Body of pancreas (tissue), 4 donors: ENCODE measurements around the gene USP2. TPM values are rescaled to one million over a fixed set of nuclear protein-coding genes. Genes with fewer than 3 reads are reported as not detected.

Source experiments
- ATAC-seq: fragments of 150-250 bp; one replicate; pipeline ENCODE4 v1.9.1; 2016
- DNase-seq, 4 donors: peaks; one replicate each; pipeline ENCODE4 v3.0.0-alpha.2; 2019
- H3K27ac ChIP-seq, 4 donors: fragments of 200-600 bp; sonication (generic); 1 replicate in 3 of 4; 2 replicates in 1 of 4; pipeline versions ENCODE4 v1.5.1 to v1.6.1; 2016 to 2019; ENCODE audit warnings: mild to moderate bottlenecking in 1 of 4, mixed read lengths in 1 of 4, moderate library complexity in 1 of 4
- H3K27me3 ChIP-seq, 2 donors: fragments of 200-600 bp; sonication (generic); one replicate each; pipeline ENCODE4 v1.6.0; 2016; ENCODE audit warnings: mild to moderate bottlenecking in 1 of 2
- H3K36me3 ChIP-seq, 2 donors: fragments of 200-600 bp; sonication (generic); replicated peaks in 1 of 2; 2 replicates each; pipeline ENCODE4 v1.5.1; 2016; ENCODE audit warnings: low read depth in 2 of 2; ENCODE audit not compliant: insufficient read depth in 1 of 2
- H3K4me1 ChIP-seq: fragments of 200-600 bp; sonication (generic); one replicate; pipeline ENCODE4 v1.6.0; 2016
- H3K4me3 ChIP-seq, 2 donors: fragments of 200-600 bp; sonication (generic); 1 replicate in 1 of 2; 2 replicates in 1 of 2; pipeline ENCODE4 v1.5.1; 2016 to 2019
- H3K9me3 ChIP-seq, 3 donors: fragments of 200-600 bp; sonication (generic); 1 replicate in 2 of 3; 2 replicates in 1 of 3; pipeline ENCODE4 v1.5.1; 2016
- POLR2A ChIP-seq, 3 donors: fragments of 450-650 bp; IDR thresholded peaks; one replicate each; pipeline ENCODE4 v1.6.1; 2016; ENCODE audit warnings: antibody characterized with exemption in 3 of 3, mild to moderate bottlenecking in 2 of 3
- WGBS, 2 donors: methylation state at CpG; one replicate each; pipeline ENCODE4 v1.1.5; 2017; 5-methylcytosine and 5-hydroxymethylcytosine counted together
- intact Hi-C: fragments of 100-400 bp; cut with DNase I; formaldehyde crosslinking; loops from one replicate; pipeline ENCODE4 v1.15.1; 2023
- total RNA-seq, 2 donors: library from RNA; depleted of rRNA; stranded (reverse); fragments of >200 nt; gene quantifications; one replicate each; pipeline ENCODE4 v1.1.0, GENCODE V29; 2016
- TF ChIP-seq, protein P1 (sequence below), 7 experiments: fragments of 450-650 bp in 4 of 7; fragments of 200-600 bp in 3 of 7; sonication (generic) in 3 of 7; IDR thresholded peaks; one replicate each; pipeline ENCODE4 v1.5.1; 2016 to 2019; ENCODE audit warnings: antibody characterized with exemption in 7 of 7

The USP2 gene
- total RNA-seq, 2 donors from 2014 or later: 3.9 to 19.4 TPM

DNA sequence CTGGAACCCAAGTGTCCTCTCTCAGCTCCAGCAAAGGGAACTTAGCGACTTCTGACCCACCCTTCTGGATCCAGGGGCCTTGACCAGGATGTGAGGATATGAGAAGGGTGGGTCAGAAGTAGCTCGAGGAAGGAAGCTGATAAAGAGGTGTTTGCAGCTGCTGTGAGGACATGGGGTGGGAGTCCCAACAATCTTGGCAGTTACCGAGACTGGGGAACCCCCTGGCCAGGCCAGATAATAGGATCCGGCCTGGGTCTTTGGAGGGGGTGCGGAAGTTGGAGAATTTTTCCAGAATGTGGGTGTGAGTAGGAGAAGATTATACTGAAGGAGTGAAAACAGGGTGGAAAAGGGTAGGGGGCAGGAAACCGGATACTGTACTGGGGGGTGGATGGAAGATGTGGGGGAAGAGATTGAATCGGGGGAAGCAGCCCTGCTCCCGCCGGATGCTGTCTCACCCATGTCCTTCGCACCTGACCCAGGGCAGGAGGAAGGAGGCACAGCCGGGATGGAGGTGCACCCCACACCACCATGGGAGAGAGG lies 61.7 kb downstream of the USP2 start:
- ATAC-seq: no peak
- H3K36me3 ChIP-seq: no peaks in the 10 kb centered on the region
- H3K4me1 ChIP-seq: peaks cover 51% of the 10 kb centered on the region
- peaks cover 0 to 7% of the 10 kb centered on the region in 2 donors for H3K27me3 ChIP-seq
- no peak for DNase-seq
- no peak overlapping the region for H3K4me3 ChIP-seq
- H3K27ac ChIP-seq: peak overlapping the region in 3 of 4 donors; percentile 26 to 66 (median 53)
- H3K9me3 ChIP-seq: no peaks in the 10 kb centered on the region
- intact Hi-C loops: loop anchor here (5.0 kb wide), 1 partner anchor 58 kb away; no protein-coding TSS in a partner anchor
- TF ChIP-seq POLR2A (IDR thresholded peaks at IDR 0.05): no peak
- TF ChIP-seq, protein P1, sequence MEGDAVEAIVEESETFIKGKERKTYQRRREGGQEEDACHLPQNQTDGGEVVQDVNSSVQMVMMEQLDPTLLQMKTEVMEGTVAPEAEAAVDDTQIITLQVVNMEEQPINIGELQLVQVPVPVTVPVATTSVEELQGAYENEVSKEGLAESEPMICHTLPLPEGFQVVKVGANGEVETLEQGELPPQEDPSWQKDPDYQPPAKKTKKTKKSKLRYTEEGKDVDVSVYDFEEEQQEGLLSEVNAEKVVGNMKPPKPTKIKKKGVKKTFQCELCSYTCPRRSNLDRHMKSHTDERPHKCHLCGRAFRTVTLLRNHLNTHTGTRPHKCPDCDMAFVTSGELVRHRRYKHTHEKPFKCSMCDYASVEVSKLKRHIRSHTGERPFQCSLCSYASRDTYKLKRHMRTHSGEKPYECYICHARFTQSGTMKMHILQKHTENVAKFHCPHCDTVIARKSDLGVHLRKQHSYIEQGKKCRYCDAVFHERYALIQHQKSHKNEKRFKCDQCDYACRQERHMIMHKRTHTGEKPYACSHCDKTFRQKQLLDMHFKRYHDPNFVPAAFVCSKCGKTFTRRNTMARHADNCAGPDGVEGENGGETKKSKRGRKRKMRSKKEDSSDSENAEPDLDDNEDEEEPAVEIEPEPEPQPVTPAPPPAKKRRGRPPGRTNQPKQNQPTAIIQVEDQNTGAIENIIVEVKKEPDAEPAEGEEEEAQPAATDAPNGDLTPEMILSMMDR (IDR thresholded peaks at IDR 0.05): no peak
- 64 to 70% methylated on average over 11 of the region's 11 CpGs for WGBS, 2 donors

DNA sequence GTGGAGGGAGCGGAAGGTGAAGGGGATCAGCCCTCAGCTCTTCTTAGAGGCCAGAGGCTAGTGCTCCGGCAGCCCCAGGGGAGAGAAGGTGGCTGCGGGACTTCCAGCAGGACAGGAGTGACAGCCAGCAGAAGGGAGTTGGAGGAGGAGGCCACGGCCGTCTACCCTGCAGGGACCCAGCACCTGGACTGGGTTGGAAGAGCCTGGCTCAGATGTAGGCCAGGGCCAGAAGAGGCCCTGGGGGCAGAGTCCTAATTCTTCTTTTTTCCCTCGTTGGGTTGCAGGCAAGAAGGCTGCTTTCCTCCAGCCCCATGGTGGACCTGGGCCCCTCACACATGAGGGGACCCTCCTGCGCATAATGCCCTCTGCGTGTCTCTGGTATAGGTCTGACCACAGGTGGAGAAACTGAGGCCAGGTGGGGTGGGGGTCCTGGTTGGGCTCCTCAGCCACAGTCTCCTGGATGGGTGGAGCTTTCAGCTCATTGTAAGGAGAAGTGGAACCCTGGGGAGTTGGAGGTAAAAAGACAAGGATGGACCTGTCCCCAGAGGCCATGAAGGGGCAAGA lies 62.3 kb downstream of the USP2 start:
- H3K4me1 ChIP-seq: peaks cover 55% of the 10 kb centered on the region
- DNase-seq: no peak
- WGBS, 2 donors: 79 to 86% methylated on average over 6 to 8 of the region's 8 CpGs

DNA sequence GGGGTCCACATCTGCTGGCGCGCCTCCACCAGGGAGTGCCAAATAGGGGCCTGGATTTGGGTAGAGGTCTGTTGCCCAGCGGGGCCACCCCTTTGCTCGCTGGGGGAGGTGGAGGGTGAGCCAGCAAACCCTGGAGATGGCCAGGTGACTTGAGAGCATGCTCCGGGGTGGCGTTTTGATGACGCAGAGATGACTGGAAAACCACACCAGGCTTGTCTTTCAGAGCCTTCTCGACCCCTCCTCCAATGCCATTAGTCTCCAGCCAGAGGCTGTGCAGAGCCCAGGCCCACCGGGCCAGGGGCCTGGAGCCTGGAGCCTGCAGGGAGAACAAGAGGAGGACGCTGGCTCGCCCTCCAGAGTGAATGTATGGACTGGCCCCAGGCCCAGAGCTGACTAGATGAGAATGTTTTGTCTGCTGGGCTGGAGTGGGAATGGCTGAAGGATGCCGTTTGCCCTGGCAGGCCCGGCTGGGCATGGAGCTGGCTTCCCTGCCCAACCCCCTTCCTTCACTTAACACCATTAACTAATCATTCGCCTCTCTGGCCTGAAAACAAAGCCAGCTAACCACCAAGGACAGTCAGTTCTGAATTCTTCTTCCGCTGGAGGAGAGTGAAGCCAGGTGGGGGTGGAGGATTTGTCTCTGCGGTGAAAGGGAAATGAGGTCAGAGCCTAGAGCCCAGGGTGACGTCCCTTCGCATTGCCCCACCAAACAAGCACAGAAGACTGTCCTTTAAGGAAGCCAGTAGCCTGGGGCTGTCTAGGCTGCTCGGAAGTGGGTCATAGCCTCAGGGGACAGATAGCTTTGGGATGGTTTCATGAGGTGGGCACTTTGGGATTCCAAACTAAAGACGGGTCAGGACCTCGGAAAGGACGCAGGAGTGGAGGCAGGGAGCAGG lies 63.0 kb downstream of the USP2 start:
- 51 to 61% methylated on average over 15 to 22 of the region's 22 CpGs for WGBS, 2 donors
- H3K9me3 ChIP-seq: no peaks in the 10 kb centered on the region
- no peak overlapping the region for H3K4me3 ChIP-seq
- TF ChIP-seq, protein P1 (IDR thresholded peaks at IDR 0.05): no peak
- TF ChIP-seq POLR2A (IDR thresholded peaks at IDR 0.05): no peak
- intact Hi-C loops: no loop called here
- no peak for ATAC-seq
- H3K27me3 ChIP-seq: peaks cover 0 to 7% of the 10 kb centered on the region in 2 donors
- H3K27ac ChIP-seq: peak overlapping the region in 3 of 4 donors; percentile 26 to 66 (median 53)
- DNase-seq: peak in 2 of 4 donors; percentile 33 to 45
- peaks cover 55% of the 10 kb centered on the region for H3K4me1 ChIP-seq
- H3K36me3 ChIP-seq: no peaks in the 10 kb centered on the region

More for the DNA sequence above, 62.3 kb downstream of the USP2 start:
- peaks cover 0 to 7% of the 10 kb centered on the region in 2 donors for H3K27me3 ChIP-seq
- peak overlapping the region in 3 of 4 donors; percentile 26 to 66 (median 53) for H3K27ac ChIP-seq
- H3K9me3 ChIP-seq: no peaks in the 10 kb centered on the region
- H3K4me3 ChIP-seq: no peak overlapping the region
- intact Hi-C loops: no loop called here
- no peaks in the 10 kb centered on the region for H3K36me3 ChIP-seq
- ATAC-seq: no peak
- TF ChIP-seq, protein P1 (IDR thresholded peaks at IDR 0.05): no peak
- no peak for TF ChIP-seq POLR2A (IDR thresholded peaks at IDR 0.05)

GRCh38 chr11:119317592-119318239 lies 63.8 kb downstream of the USP2 start:
- Histone ChIP-seq H3K4me1 (peaks cover 55% of the 10 kb centered on the region), H3K9me3 (no peaks in the 10 kb centered on the region), H3K27ac (peak overlapping the region in 2 of 4 donors; percentile 41 to 74), H3K4me3 (no peak overlapping the region), H3K36me3 (no peaks in the 10 kb centered on the region), H3K27me3 (peaks cover 0 to 7% of the 10 kb centered on the region in 2 donors)
- DNase-seq (no peak), ATAC-seq (no peak)
- 71 to 74% methylated on average over 8 to 14 of the region's 14 CpGs for WGBS, 2 donors
- TF ChIP-seq POLR2A (IDR thresholded peaks at IDR 0.05): no peak
- TF ChIP-seq, protein P1 (IDR thresholded peaks at IDR 0.05): no peak
- intact Hi-C loops: no loop called here
